HepG2 (cell line): Measurements from ENCODE around the gene MLLT10. TPM values are rescaled to one million over a fixed set of nuclear protein-coding genes. Genes with fewer than 3 reads are reported as not detected.

Experiments
- ATAC-seq: fragments of 200-7000 bp; cut with Tn5 transposase; 3 replicates; pipeline ENCODE4 v1.9.1; 2020; ENCODE audit warnings: mild to moderate bottlenecking, moderate library complexity
- BruUV-seq: library from RNA; stranded (reverse); fragments of 400-500 nt; replicated peaks from 2 replicates; lab custom pipeline; 2021; lab: Mats Ljungman, UMichigan
- CTCF ChIA-PET: fragments of 300-600 bp; formaldehyde crosslinking; extraction: SDS; loops from one replicate; lab custom pipeline; 2021; ENCODE audit warnings: low total read pairs, inconsistent platforms, low intra/inter-chr PET ratio; lab: Yijun Ruan, JAX
- POLR2A ChIA-PET: fragments of 350-600 bp; sonication (Branson Sonifier 250); formaldehyde crosslinking; loops from one replicate; lab custom pipeline; 2020; ENCODE audit warnings: antibody characterized with exemption, inconsistent platforms; lab: Yijun Ruan, JAX
- DNase-seq: peaks from one replicate; pipeline ENCODE4 v3.0.0-alpha.2; 2015; ENCODE audit warnings: low spot score
- FAIRE-seq: peaks from 3 replicates; lab custom pipeline; 2011; peaks lifted over from hg19 to GRCh38; lab: Jason Lieb, UNC
- H2AFZ ChIP-seq: one replicate; pipeline ENCODE4 v1.6.1; 2011; ENCODE audit warnings: low read length, inconsistent platforms
- H3K27ac ChIP-seq: fragments of 300-600 bp; 3 replicates; pipeline ENCODE4 v1.8.0; 2011; ENCODE audit warnings: mixed run types, mild to moderate bottlenecking, mixed read lengths, low read length, inconsistent platforms; ENCODE audit not compliant: insufficient read depth; ENCODE audit errors: extremely low read length
- H3K27me3 ChIP-seq, 2 experiments: fragments of 200-600 bp in 1 of 2; 2 replicates in 1 of 2; 3 replicates in 1 of 2; pipeline versions ENCODE4 v1.6.0 to v1.8.0; 2011; ENCODE audit warnings: low read length in 2 of 2, mild to moderate bottlenecking in 2 of 2, moderate library complexity in 2 of 2, inconsistent platforms in 1 of 2; ENCODE audit not compliant: insufficient read depth in 2 of 2, control insufficient read depth in 1 of 2
- H3K36me3 ChIP-seq, 2 experiments: fragments of 200-600 bp in 1 of 2; replicated peaks in 1 of 2; 2 replicates in 1 of 2; 3 replicates in 1 of 2; pipeline versions ENCODE4 v1.5.1 to v1.8.0; 2011; ENCODE audit warnings: low read length in 2 of 2, inconsistent platforms in 1 of 2; ENCODE audit not compliant: insufficient read depth in 2 of 2, control insufficient read depth in 1 of 2
- H3K4me1 ChIP-seq: 2 replicates; pipeline ENCODE4 v1.5.1; 2012; ENCODE audit warnings: low read length, inconsistent platforms; ENCODE audit not compliant: insufficient read depth
- H3K4me2 ChIP-seq: 2 replicates; pipeline ENCODE4 v1.6.0; 2011; ENCODE audit warnings: low read depth, low read length, inconsistent platforms
- H3K4me3 ChIP-seq, 3 experiments: fragments of 200-600 bp in 1 of 3; sonication (generic), shearing (Covaris generic) in 1 of 3; replicated peaks in 1 of 3; 2 replicates each; pipeline ENCODE4 v1.5.1; 2011 to 2016; ENCODE audit warnings: low read length in 3 of 3, inconsistent platforms in 2 of 3, low read depth in 2 of 3, mild to moderate bottlenecking in 2 of 3, control low read depth in 1 of 3, mixed read lengths in 1 of 3; ENCODE audit not compliant: insufficient read depth in 1 of 3
- H3K79me2 ChIP-seq: one replicate; pipeline ENCODE4 v1.6.1; 2011; ENCODE audit warnings: low read length, inconsistent platforms; ENCODE audit not compliant: insufficient read depth
- H3K9ac ChIP-seq: 2 replicates; pipeline ENCODE4 v1.6.0; 2011; ENCODE audit warnings: mild to moderate bottlenecking, low read depth, low read length, inconsistent platforms; ENCODE audit not compliant: insufficient read depth
- H3K9me3 ChIP-seq: 2 replicates; pipeline ENCODE4 v1.5.1; 2012; ENCODE audit warnings: mild to moderate bottlenecking, low read length
- H4K20me1 ChIP-seq: 2 replicates; pipeline ENCODE4 v1.6.0; 2011; ENCODE audit warnings: inconsistent platforms, mild to moderate bottlenecking, low read length, moderate library complexity; ENCODE audit not compliant: insufficient read depth
- HDAC1 ChIP-seq: sonication (generic); formaldehyde crosslinking; IDR thresholded peaks from 2 replicates; pipeline ENCODE4 v1.5.1; 2020; ENCODE audit warnings: mild to moderate bottlenecking, missing genetic modification reagents
- HOXA5 ChIP-seq: sonication (generic); formaldehyde crosslinking; IDR thresholded peaks from 2 replicates; pipeline ENCODE4 v1.4.0; 2020; ENCODE audit warnings: missing genetic modification reagents
- MAFK ChIP-seq, 2 experiments: IDR thresholded peaks in 1 of 2; conservative IDR thresholded peaks in 1 of 2; 2 replicates each; pipeline ENCODE4 v1.6.1; 2011; ENCODE audit warnings: improper control_type of control experiment in 2 of 2, low read length in 2 of 2
- POLR2AphosphoS5 ChIP-seq: IDR thresholded peaks from 2 replicates; pipeline ENCODE4 v1.6.1; 2012; ENCODE audit warnings: low read depth, low read length
- ZNF639 ChIP-seq: conservative IDR thresholded peaks from 2 replicates; pipeline ENCODE4 v1.6.1; 2018; ENCODE audit warnings: missing genetic modification reagents
- ZNF7 ChIP-seq: IDR thresholded peaks from 2 replicates; pipeline ENCODE4 v1.6.1; 2016; ENCODE audit warnings: missing biosample characterization, missing genetic modification reagents
- WGBS: methylation state at CpG from one replicate; pipeline ENCODE4 v1.1.6; 2017; ENCODE audit warnings: low lambda C conversion rate; 5-methylcytosine and 5-hydroxymethylcytosine counted together
- in situ Hi-C: cut with HindIII; loops from 2 replicates; pipeline ENCODE4 v1.10.0; 2017; ENCODE audit warnings: low pct_unique_long_range_greater_than_20kb; ENCODE audit not compliant: extremely low pct_ligation_motif_present
- intact Hi-C: fragments of 100-400 bp; cut with micrococcal nuclease; formaldehyde crosslinking; loops from one replicate; pipeline ENCODE4 v1.10.0; 2022; ENCODE audit not compliant: unreplicated experiment
- polyA plus RNA-seq, 8 experiments: library from polyadenylated mRNA; depleted of rRNA in 3 of 8; stranded (reverse) in 7 of 8; unstranded in 1 of 8; fragments of >200 nt; fragmentation: Illumina TruSeq in 4 of 8; extraction: Trizol in 4 of 8; gene quantifications; 2 replicates each; pipeline versions ENCODE4 v1.2.1 to v1.2.3, GENCODE V29; 2011 to 2016; ENCODE audit warnings: low read depth in 4 of 8, missing spikeins in 1 of 8, mixed read lengths in 1 of 8; ENCODE audit not compliant: insufficient read depth in 1 of 8
- total RNA-seq, 5 experiments: library from RNA; depleted of rRNA; stranded (reverse); fragments of >200 nt; fragmentation: Illumina TruSeq; extraction: Trizol; gene quantifications; 2 replicates each; pipeline ENCODE4 v1.2.3, GENCODE V29; 2016; ENCODE audit warnings: low read depth in 1 of 5

MLLT10 gene
- total and polyA plus RNA-seq, 2 of the 13 experiments (the other 11 are each of a cell fraction or from before 2014, with no cell fraction given) = 51.3 to 84.1 TPM

DNA sequence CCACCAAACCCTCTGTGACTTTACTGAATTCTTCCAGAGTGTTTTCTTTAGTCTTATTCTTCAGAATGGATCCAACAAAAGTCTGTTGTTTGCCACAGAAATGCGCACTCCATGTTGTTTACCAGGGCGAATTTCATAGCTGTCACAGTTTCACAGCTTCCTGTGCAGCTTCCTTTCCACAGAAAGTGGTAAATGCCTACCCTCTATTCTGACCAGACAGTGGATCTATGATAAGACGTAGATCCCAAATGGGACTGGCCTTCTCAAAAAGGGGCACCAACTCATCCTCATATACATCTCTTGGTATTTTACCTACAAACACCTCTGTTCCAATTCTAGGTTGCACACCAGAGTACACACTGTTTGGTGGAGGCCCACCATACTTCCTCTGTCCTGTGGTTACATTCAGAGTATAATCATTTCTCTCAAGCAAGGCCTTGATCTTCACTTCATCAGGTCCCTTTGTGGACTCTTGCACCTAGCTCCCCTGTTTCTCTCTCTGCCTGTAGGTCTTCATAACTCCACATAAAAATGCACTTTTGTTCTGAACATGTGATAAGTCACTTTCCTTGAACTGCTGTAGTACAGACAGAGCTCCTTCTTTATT, 91.7 kb downstream of the MLLT10 start:
- Histone ChIP-seq H4K20me1 (no peaks in the 10 kb centered on the region; the same call in 1 of the 2 replicates), H3K4me1 (peaks cover 34% of the 10 kb centered on the region), H3K79me2 (peaks cover 6% of the 10 kb centered on the region), H3K27me3 (no peaks in the 10 kb centered on the region), H3K36me3 (peaks cover 8 to 45% of the 10 kb centered on the region in 2 experiments), H3K4me3 (no peak overlapping the region), H3K27ac (no peak overlapping the region), H2AFZ (no peak overlapping the region), H3K4me2 (no peak overlapping the region), H3K9me3 (no peaks in the 10 kb centered on the region), H3K9ac (no peak overlapping the region)
- TF ChIP-seq POLR2AphosphoS5 (0 out of 2 replicates have a peak, but pooled peaks have one; percentile 15), ZNF7 (CRISPR knock-in tag) (peak; percentile 77), ZNF639 (CRISPR knock-in tag) (no peak)
- intact Hi-C loops (no loop called here), in situ Hi-C loops (no loop called here)
- peak; percentile 21; the same call in 2 of the 3 replicates for ATAC-seq
- FAIRE-seq = no peak
- ChIA-PET POLR2A (no interaction called here), CTCF (no interaction called here)
- BruUV-seq = no TSS peak
- no peak for DNase-seq
- WGBS = 97% methylated on average over 3 of the region's 3 CpGs

GRCh38 chr10:21626457-21627161, 92.6 kb downstream of the MLLT10 start:
- ATAC-seq (no peak), DNase-seq (no peak), FAIRE-seq (no peak)
- Histone ChIP-seq H3K27me3 (no peaks in the 10 kb centered on the region), H3K4me2 (no peak overlapping the region), H3K9me3 (no peaks in the 10 kb centered on the region), H3K9ac (no peak overlapping the region), H4K20me1 (no peaks in the 10 kb centered on the region; the same call in 1 of the 2 replicates), H3K79me2 (peaks cover 6% of the 10 kb centered on the region), H3K4me3 (no peak overlapping the region), H3K27ac (no peak overlapping the region), H2AFZ (no peak overlapping the region), H3K4me1 (peaks cover 34% of the 10 kb centered on the region), H3K36me3 (peaks cover 7 to 50% of the 10 kb centered on the region in 2 experiments)
- BruUV-seq = no TSS peak
- TF ChIP-seq HDAC1 (CRISPR knock-in tag) = no peak
- TF ChIP-seq MAFK (conservative IDR thresholded peaks at IDR 0.05 in 1 of 2, IDR thresholded peaks at IDR 0.05 in 1 of 2; ENCODE audit: low read length in 2 of 2) = 0 out of 4 replicates have a peak, but pooled peaks have one; percentile 6 to 21
- 0 out of 2 replicates have a peak, but pooled peaks have one; percentile 40 for TF ChIP-seq HOXA5 (CRISPR knock-in tag)
- intact Hi-C loops (no loop called here), in situ Hi-C loops (no loop called here)
- ChIA-PET CTCF (no interaction called here), POLR2A (no interaction called here)
- 96% methylated on average over 3 of the region's 3 CpGs for WGBS
